HG03558 (cell line): ENCODE data around the gene PAM.
A peak's percentile ranks its signal among the peaks of the same experiment; 100 is the strongest.
"Not testable (repeated sequence)": the region's sequence is repeated elsewhere in the genome, so short reads cannot be mapped to it uniquely, and the experiment has no call there.

Experiments used
- ATAC-seq: cut with Tn5 transposase; IDR thresholded peaks from one replicate; pipeline ENCODE4 v1.9.1; 2021; ENCODE audit warnings: moderate number of reproducible peaks; ENCODE audit not compliant: unreplicated experiment; ENCODE audit errors: extremely low read depth

Gene PAM

GRCh38 chr5:102775756-102776155, 20.7 kb downstream of the PAM start:
- not testable (repeated sequence) for ATAC-seq

- ATAC-seq, result no peak
Observed at GRCh38 chr5:102777099-102777498, 22.0 kb downstream of the PAM start.

- ATAC-seq, result peak; percentile 45
Observed at GRCh38 chr5:102778478-102778877, 23.4 kb downstream of the PAM start.

- no peak for ATAC-seq
Observed at GRCh38 chr5:102781359-102781758, 26.3 kb downstream of the PAM start.

- ATAC-seq, result no peak
Observed at GRCh38 chr5:102781786-102782185, 26.7 kb downstream of the PAM start.

- no peak for ATAC-seq
Observed at GRCh38 chr5:102782217-102782872, 27.2 kb downstream of the PAM start.

GRCh38 chr5:102787134-102787533, 32.0 kb downstream of the PAM start:
- ATAC-seq, result no peak

DNA sequence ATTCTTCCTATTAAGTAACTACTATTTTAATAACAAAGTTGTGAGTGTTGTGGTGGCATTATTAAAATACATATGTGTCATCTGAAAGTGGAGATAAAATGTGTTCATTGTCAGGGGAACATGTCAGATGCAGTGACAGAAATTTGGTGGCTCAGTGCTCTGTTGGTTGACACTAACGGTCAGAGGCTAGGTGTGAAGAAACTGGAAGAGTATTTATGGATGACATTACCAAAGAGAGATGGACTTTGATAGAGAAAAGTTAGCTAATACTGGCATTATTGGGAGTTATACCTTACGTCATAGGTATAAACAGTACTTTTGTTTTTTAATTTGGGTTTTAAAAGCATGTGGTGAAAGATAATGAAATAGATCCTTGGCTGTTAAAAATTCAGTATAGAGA, 33.7 kb downstream of the PAM start:
- ATAC-seq, result no peak

GRCh38 chr5:102789469-102789868, 34.4 kb downstream of the PAM start:
- ATAC-seq, result no peak

DNA sequence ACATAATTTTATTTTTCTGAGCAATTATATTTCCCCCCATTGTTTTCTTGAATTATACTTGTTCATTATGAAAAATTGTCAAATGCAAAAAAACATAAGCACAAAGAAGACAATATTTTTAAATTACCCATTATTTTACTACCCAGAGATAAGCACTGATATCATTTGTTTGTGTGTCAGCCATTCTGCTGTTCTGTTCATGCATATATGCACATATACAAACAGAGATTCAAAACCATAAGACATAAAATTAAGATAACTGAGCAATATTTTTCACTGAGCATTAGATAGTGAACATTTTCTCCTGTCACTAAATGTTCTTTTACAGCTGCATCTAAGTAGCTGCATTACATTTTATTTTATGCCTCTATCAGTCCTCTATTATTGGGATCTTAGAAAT, 35.6 kb downstream of the PAM start:
- ATAC-seq, result no peak

- no peak for ATAC-seq
Observed at GRCh38 chr5:102792705-102793104, 37.6 kb downstream of the PAM start.

GRCh38 chr5:102794047-102794446, 38.9 kb downstream of the PAM start:
- ATAC-seq, result no peak

DNA sequence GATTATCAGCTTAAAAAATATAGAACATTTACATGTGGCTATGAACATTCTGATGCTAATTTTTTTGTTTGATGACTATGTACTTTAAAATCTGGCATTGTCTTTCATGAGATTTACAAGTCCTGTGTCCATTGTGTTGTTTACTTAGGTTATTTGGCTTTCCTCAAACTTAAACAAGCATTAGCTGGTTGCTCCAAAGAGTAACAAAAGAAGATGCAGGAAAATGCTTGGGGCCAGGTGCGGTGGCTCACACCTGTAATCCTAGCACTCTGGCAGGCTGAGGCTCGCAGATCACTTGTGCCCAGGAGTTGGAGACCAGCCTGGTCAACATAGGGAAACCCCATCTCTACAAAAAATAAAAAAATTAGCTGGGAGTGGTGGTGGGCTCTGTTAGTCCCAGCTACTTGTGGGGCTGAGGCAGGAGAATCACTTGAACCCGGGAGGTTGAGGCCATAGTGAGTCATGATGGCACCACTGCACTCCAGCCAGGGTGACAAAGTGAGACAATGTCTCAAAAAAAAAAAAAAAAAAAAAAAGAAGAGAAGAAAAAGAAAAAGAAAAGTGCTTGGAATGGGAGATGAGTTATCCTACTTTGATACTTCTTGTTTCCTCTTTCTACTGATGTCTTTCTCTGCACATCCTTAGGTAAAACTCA, 39.7 kb downstream of the PAM start:
- ATAC-seq, result no peak

GRCh38 chr5:102795526-102795925, 40.4 kb downstream of the PAM start:
- no peak for ATAC-seq

DNA sequence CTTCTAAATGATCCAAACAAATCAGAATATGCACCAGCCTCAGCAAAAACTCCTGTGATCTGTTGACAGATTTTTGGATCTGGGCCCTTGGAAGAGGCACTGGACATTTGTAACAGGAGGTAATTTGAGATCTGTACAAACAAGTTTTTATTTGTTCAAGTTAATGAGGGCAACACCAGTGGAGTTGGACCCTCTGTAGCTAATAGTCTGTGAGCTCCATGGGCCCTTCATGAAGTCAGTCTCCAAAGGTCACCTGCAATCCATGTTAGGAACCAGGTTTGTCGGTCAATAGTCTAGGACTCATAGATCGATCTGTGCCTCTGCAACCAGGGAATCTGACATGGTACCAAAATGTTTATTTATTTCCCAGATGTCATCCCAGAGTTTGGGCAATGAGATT, 40.9 kb downstream of the PAM start:
- ATAC-seq, result no peak

GRCh38 chr5:102796498-102796897, 41.4 kb downstream of the PAM start:
- no peak for ATAC-seq

DNA sequence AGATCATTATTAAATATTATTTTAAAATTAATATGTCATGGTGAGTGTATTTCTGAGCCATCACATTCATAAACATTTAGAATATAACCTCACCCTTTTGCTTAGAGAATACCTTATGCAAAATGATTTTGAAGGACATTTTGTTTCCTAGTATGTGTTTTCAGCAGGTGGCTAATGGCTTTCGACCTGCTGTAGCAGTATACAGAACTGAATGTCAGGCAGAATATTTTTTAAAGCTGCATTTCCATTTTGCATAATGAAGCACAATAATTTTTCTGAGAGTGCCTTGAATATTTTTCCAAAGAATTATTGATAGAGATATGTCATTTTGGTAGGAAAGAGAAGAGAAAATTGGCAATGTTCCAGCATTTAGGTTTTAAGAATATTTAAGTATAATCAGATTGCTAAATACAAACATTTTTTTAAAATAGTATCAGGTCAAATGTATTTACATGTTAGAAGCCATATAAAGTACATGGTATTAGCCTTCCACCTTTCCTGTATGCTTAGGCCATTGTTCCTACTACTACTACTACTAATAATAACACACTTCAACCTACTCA, 42.3 kb downstream of the PAM start:
- no peak for ATAC-seq

GRCh38 chr5:102798104-102798785, 43.1 kb downstream of the PAM start:
- no peak for ATAC-seq

DNA sequence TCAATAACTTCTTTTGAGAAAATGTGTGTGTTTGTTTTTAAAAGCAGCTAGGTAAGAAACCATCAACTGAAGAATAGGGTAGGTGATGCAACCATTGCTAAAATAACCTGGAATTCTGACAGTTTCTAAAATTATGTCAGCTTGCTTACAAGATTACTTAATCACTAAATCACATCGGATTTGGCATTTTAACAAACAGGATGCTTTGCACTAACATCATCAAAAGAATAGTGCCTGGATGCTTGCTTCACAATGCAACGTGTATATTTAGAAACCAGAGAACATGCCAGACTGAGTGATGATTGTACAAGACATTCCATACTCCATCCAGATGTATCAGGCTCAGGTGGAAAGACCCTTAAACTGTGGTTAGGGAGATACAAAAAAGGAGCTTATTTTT, 43.9 kb downstream of the PAM start:
- ATAC-seq, result no peak

GRCh38 chr5:102800427-102800826, 45.3 kb downstream of the PAM start:
- no peak for ATAC-seq

GRCh38 chr5:102801371-102801770, 46.3 kb downstream of the PAM start:
- no peak for ATAC-seq
